NCI-H526 (cell line): ENCODE data around the gene NTN1.

Experiments
- DNase-seq, 2 experiments: peaks; one replicate each; lab custom pipeline; 2025; lab: John Stamatoyannopoulos, UW

NTN1 gene

DNA sequence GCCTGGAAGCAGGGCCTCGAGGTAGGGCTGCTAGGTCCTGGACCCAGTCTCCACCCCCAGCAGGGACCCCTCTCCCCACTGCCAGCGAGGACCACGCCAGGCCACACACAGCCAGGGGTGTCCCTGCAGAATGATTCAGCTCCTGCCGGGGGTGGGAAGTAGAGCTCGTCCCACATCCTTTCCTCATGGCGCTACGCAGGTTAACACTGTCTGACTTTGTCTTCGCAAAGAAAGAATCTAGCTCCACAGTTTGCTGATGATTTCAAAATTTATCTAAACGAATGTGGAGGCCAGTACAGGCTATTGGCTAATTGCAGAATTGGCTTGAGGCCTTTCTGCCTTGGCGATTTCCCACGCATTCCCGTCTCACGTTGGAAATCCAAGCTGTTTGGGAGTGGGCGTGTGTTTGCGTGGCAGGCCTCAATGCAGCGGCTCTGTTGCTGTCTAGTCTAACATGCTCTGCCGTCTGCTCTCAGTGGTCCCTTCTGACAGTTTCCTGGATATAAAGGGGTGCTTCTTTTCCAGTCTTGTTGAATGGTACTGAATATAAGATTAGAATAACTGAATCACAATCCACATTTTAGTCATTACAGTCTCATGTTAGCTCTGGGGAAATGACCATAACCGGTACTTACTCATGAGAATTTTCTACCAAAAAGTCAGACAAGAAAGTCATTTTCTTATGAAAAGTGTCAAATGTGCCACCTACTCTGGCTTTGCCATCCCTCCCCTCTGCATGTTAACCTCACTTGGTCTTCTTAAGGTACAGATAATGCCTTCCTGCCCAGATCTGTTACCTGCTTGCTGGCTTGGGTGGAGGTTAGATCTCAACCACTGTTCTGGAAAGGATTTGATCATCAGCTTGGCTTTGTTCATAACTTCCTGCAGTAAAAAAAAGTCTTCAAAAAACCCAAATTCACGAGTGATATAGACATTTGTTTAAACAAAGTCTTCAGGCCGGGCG is 252.4 kb downstream of the NTN1 start:
- DNase-seq: no peak

DNA sequence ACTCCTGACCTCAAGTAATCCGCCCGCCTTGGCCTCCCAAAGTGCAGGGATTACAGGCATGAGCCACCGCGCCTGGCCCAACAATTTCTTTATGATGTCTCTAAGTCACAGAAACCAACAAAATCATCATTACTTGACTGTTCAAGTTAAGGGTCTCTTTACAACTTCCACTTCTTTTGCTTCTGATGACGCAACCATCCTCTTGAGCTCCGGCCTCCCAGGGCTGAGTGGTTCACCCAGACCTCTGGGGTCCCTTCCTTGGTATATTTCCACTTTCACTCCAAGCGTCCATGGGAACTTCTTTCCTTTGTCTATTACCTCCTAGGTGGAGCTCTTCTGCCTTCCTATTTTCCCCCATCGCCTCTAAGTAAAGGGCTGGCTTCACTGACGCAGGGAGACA is 253.7 kb downstream of the NTN1 start:
- no peak for DNase-seq

DNA sequence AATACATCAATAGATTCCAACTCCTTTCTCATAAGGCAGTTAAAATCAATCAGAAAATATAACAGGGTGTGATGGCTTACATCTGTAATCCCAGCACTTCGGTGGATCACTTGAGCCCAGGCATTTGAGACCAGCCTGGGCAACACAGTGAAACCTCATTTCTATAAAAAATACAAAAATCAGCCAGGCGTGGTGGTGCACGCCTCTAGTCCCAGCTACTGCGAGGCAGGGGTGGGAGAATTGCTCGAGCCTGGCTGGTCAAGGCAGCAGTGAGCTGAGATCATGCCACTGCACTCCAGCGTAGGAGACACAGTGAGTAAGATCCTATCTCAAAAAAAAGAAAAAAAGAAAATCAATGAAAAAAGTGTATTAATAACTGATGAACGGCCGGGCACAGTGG is 258.6 kb downstream of the NTN1 start:
- no peak for DNase-seq

DNA sequence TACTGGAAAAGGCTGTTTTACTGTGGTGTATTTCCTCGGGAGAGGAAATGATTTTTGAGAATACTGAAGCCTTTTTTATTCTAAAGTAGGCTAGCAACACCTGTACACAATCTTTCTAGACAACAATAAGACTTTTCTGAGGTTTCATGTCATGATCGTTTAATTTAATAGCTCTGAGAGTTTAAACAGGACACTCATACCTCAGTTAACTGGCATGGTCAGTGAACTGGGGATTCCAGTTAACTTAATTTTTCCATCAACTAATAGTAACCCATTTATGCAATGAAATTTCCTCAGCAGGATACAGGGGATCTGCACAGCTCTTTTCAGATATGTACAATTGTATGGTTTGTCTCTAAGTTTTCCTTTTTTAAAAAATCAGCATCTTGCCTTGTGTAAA is 262.6 kb downstream of the NTN1 start:
- no peak for DNase-seq

DNA sequence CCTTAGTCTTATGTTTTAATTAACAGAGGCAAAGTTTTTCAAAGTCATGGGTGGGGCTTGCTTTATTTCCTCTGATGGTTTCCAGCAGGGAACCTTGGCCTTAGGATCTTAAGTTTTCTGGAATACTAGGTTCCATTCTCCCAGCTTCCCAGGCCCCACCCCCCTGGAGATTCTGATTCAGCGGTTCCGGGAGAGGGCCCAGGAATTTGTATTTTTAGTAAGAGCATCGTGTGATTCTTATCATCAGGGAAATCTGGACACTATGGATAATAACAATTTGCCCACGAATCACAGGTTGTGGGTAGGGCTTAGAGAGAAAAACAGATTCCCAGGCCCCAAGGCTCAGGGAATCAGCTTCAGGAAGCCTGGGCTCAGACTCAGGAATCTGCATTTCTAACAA is 263.6 kb downstream of the NTN1 start:
- DNase-seq: no peak

DNA sequence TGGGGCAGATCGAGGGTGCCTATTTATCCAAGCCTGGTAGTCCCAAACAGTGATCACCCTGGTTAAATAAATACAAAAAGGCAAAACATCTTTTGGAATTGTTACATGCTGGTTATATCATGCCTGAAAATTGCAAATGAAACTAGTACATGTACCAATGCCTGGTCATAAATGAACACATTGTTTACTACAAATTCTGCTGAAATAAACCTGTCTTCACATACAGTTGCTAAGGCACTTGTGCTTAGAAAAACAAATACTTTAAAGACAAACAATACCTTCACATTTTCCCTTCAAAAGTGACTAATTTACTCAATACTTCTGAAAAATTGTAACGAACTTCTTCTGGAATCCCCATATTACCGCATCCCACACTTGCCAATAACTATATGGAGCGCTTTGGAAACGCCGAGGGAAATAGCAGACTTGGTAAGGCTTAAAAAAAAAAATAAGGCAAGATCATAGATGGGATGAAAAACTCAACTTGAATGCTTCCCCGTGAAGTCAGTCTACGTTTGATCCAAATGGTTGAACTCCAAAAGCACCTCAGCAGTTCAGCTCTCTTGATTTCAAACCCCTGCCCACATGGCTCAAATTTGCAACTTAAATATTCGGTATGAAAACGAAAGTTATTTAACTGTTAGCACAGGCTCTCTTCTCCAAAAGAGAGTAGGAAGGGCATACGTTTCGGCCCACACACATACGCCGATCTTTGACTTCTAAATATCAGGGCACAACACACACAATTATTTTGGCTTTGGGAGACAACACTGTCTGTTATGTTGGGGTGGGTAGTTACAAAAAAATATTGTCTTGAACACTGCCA is 264.5 kb downstream of the NTN1 start:
- no peak for DNase-seq

DNA sequence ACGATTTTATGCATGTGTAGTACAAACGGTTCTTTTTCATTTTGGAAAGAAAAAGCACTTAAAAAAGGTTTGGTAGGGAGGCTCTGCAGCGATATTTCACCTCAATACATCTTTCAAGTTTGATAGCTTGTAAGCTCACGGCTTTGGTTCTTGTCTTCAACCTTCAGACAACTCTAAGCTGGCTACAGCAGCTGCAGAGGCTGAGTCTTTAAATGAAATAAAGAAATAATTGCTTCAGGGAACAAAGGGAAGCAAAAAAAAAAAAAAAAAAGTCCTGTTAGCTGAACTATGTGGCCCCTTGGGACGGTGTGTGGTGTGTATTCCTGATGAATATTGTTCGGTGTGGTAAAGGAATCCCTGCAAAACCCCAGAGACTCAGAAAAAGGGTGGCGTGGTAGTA is 265.1 kb downstream of the NTN1 start:
- DNase-seq: no peak

DNA sequence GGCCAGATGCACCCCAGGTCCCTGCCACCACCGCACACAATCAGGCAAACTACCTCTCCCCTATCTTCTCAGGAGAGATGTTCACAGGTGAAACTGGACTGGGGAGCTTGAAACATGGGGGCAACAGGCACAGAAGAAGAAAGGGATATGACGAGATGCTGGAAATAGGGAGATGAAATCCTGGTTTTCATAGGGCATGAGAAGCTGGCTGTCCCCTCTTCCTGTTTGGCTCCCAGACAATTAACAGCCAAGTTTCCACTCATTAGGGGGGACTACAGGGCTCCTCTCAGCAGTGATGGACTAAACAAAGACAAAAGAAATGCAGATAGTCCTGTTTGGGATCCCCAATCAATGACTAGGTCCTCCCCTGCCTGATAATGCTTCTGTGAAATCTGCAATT is 266.0 kb downstream of the NTN1 start:
- no peak for DNase-seq

DNA sequence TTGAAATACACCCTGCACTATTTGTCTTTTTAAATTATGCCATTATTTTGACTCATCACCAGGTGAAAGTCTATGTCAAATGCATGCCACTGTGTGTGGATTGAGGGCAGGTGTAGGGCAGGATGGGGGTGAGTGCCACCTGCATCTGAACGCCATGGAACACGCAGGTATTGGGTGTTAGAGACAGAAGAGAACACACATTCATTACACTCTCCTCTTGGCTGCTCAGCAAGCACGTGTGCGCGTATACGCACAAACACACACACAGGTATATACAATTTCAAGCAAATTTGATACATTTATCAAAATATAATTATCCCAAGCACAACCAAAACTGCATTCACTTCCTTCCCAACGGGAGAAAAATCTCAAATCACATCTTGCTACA is 268.9 kb downstream of the NTN1 start:
- DNase-seq: no peak

DNA sequence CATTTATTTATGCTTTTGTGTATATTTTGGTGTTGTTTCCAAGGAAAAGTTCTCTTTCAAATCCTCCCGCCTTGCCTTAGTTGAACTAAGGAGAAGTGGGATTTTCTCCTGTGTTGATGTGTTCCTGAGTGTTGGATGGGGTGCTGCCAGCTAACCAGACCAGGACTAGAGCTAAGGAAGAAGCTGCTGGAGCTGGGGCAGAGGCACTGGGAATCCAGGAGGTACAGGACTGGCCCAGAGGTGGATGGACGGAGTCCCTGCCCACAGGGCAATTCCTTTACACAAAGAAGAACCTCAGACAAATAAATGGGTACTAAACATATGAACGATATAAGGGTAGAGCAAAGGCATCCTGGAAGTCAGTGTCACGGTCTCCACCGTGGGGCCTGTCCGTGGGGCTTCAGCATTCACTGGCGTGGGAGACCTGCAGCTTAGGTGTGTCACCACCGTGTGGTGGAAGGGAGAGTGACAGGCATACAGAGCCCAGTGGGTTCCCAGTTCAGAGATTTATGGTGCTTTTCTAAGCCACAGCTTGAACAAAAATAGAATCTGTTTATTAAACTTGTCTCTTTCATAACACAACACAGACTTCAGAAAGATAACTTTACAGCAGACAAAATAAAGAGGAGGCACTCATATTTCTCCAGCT is 270.7 kb downstream of the NTN1 start:
- DNase-seq: peak in 1 of 2 experiments; percentile 48

DNA sequence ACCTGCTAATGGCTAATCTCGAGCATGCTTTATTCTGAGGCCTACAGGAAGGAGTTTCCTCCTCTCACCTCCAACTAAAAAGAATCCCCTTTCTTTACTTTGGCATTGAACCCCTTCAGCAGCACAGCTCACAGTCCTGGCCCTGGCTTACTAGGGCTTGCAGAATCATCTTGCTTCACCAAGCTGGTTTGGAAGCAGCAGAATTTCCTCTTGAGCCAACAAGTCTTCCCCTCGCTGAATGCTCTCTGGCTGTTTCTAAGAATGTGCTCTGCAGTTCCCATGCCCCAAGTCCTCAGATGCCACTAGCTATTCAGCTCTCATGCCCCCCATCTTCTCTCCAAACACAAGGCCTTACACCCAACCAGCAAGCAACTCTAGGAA is 271.2 kb downstream of the NTN1 start:
- DNase-seq: no peak
